ENCODE results near the gene TMEM154.

The TMEM154 gene

GRCh38 chr4:152667781-152668180 is 12.0 kb downstream of the TMEM154 start:
- TF ChIP-seq ARNTL (CRISPR knock-in tag; IDR thresholded peaks at IDR 0.05; ENCODE audit: borderline replicate concordance, low read depth) (no peak), TOX (CRISPR knock-in tag; IDR thresholded peaks at IDR 0.05; ENCODE audit: borderline replicate concordance) (no peak), GLIS3 (CRISPR knock-in tag; IDR thresholded peaks at IDR 0.05) (no peak), PPARA (CRISPR knock-in tag; IDR thresholded peaks at IDR 0.05; ENCODE audit: borderline replicate concordance) (no peak), ZNF565 (CRISPR knock-in tag; conservative IDR thresholded peaks at IDR 0.05; ENCODE audit: low read depth) (no peak), POU6F1 (CRISPR knock-in tag; IDR thresholded peaks at IDR 0.05; ENCODE audit: borderline replicate concordance, low read depth) (no peak), BACH2 (CRISPR knock-in tag; IDR thresholded peaks at IDR 0.05; ENCODE audit: borderline replicate concordance) (no peak), PATZ1 (CRISPR knock-in tag; IDR thresholded peaks at IDR 0.05; ENCODE audit: borderline replicate concordance) (no peak), TSHZ2 (CRISPR knock-in tag; IDR thresholded peaks at IDR 0.05) (no peak), TCF4 (CRISPR knock-in tag; IDR thresholded peaks at IDR 0.05; ENCODE audit: borderline replicate concordance) (no peak), ZFP3 (CRISPR knock-in tag; IDR thresholded peaks at IDR 0.05) (no peak), CSDC2 (CRISPR knock-in tag; IDR thresholded peaks at IDR 0.05) (no peak), ZNF70 (CRISPR knock-in tag; IDR thresholded peaks at IDR 0.05) (no peak)
- ATAC-seq, result no peak

GRCh38 chr4:152666946-152667345 is 12.9 kb downstream of the TMEM154 start:
- ATAC-seq, result no peak
- TF ChIP-seq ZFP30 (CRISPR knock-in tag; IDR thresholded peaks at IDR 0.05) (no peak), CREB5 (CRISPR knock-in tag; IDR thresholded peaks at IDR 0.05; ENCODE audit: low read depth) (no peak), CSRNP3 (CRISPR knock-in tag; IDR thresholded peaks at IDR 0.05) (no peak), TOX (CRISPR knock-in tag; IDR thresholded peaks at IDR 0.05; ENCODE audit: borderline replicate concordance) (no peak), CSDC2 (CRISPR knock-in tag; IDR thresholded peaks at IDR 0.05) (no peak), SNAI2 (CRISPR knock-in tag; IDR thresholded peaks at IDR 0.05) (no peak), ZFP3 (CRISPR knock-in tag; IDR thresholded peaks at IDR 0.05) (no peak), ZNF8 (CRISPR knock-in tag; IDR thresholded peaks at IDR 0.05) (no peak), ISL1 (CRISPR knock-in tag; IDR thresholded peaks at IDR 0.05) (no peak), TSHZ2 (CRISPR knock-in tag; IDR thresholded peaks at IDR 0.05) (no peak), ESRRG (CRISPR knock-in tag; IDR thresholded peaks at IDR 0.05) (no peak), PPARA (CRISPR knock-in tag; IDR thresholded peaks at IDR 0.05; ENCODE audit: borderline replicate concordance) (no peak), POU6F1 (CRISPR knock-in tag; IDR thresholded peaks at IDR 0.05; ENCODE audit: borderline replicate concordance, low read depth) (no peak)
